Glutamatergic neuron (in vitro differentiated cells): ENCODE results near the gene PSEN1. TPM values are rescaled to one million over a fixed set of nuclear protein-coding genes. Genes with fewer than 3 reads are reported as not detected.
A peak's percentile ranks its signal among the peaks of the same experiment; 100 is the strongest.

ENCODE experiments used
- DNase-seq: peaks from one replicate; pipeline ENCODE4 v3.0.0; 2022
- H3K27ac Mint-ChIP-seq: one replicate; pipeline ENCODE4 v1.8.0; 2020; ENCODE audit warnings: mild to moderate bottlenecking, mixed read lengths, inconsistent platforms; ENCODE audit not compliant: unreplicated experiment
- H3K27me3 Mint-ChIP-seq: one replicate; pipeline ENCODE4 v1.8.0; 2020; ENCODE audit warnings: mild to moderate bottlenecking, moderate library complexity, mixed read lengths, inconsistent platforms; ENCODE audit not compliant: unreplicated experiment
- H3K36me3 Mint-ChIP-seq: one replicate; pipeline ENCODE4 v1.8.0; 2020; ENCODE audit warnings: mild to moderate bottlenecking, mixed read lengths, inconsistent platforms; ENCODE audit not compliant: unreplicated experiment
- H3K4me1 Mint-ChIP-seq: one replicate; pipeline ENCODE4 v1.8.0; 2020; ENCODE audit warnings: mild to moderate bottlenecking, low read depth, mixed read lengths, inconsistent platforms; ENCODE audit not compliant: unreplicated experiment
- H3K4me3 Mint-ChIP-seq: one replicate; pipeline ENCODE4 v1.8.0; 2020; ENCODE audit warnings: mild to moderate bottlenecking, mixed read lengths, inconsistent platforms; ENCODE audit not compliant: unreplicated experiment
- H3K9me3 Mint-ChIP-seq: one replicate; pipeline ENCODE4 v1.8.0; 2020; ENCODE audit warnings: mild to moderate bottlenecking, moderate library complexity, mixed read lengths, inconsistent platforms; ENCODE audit not compliant: unreplicated experiment
- total RNA-seq: library from RNA; stranded (reverse); fragmentation: NEBNext Ultra II Directional; extraction: Animal tissue kit (Norgen Biotek cat#: 25700); gene quantifications from one replicate; pipeline ENCODE4 v1.2.1, GENCODE V29; 2021; ENCODE audit not compliant: unreplicated experiment
- TF ChIP-seq, protein P1 (sequence below): fragments of 200-600 bp; sonication (generic); IDR thresholded peaks from one replicate; pipeline ENCODE4 v1.5.0; 2021; ENCODE audit not compliant: partially characterized antibody, unreplicated experiment

Gene PSEN1
- total RNA-seq, 1 donor from 2014 or later = 79.7 TPM

DNA sequence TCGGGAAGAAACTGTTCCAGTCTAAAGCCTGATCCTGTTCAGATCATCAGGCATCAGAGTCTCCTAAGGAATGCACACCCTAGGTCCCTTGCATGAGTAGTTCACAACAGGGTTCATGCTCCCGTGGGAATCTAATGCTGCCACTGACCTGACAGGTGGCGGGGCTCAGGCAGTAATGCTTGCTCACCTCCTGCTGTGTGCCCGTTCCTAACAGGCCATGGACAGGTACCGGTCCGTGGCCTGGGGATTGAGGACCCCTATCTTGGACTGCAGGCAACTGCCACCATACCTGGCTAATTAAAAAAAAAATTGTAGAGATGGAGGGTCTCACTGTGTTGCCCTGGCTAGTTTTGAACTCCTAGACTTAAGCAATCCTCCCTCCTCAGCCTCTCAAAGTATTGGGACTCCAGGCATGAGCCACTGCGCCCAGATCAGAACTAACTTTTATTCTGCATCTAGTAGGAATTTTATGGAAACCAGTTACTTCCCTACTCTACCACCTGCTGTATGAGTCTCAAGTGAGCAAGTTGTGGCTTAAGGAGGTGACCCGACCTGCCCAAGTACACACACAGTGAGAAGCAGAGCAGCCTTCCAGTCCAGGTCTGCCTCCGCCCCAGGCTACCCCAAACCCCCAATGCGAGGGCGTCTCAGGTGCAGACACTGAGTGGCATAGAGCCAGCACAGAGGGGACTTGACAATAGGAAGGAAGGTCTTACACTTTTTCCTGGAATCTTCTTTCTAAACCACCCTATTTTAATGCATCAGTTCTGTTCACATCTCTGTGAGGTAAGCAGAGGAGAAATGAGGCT lies 98.5 kb downstream of the PSEN1 start:
- peaks cover 24% of the 10 kb centered on the region for H3K27me3 Mint-ChIP-seq
- peaks cover 7% of the 10 kb centered on the region for H3K36me3 Mint-ChIP-seq
- TF ChIP-seq, protein P1, sequence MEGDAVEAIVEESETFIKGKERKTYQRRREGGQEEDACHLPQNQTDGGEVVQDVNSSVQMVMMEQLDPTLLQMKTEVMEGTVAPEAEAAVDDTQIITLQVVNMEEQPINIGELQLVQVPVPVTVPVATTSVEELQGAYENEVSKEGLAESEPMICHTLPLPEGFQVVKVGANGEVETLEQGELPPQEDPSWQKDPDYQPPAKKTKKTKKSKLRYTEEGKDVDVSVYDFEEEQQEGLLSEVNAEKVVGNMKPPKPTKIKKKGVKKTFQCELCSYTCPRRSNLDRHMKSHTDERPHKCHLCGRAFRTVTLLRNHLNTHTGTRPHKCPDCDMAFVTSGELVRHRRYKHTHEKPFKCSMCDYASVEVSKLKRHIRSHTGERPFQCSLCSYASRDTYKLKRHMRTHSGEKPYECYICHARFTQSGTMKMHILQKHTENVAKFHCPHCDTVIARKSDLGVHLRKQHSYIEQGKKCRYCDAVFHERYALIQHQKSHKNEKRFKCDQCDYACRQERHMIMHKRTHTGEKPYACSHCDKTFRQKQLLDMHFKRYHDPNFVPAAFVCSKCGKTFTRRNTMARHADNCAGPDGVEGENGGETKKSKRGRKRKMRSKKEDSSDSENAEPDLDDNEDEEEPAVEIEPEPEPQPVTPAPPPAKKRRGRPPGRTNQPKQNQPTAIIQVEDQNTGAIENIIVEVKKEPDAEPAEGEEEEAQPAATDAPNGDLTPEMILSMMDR = no peak
- no peak overlapping the region for H3K4me3 Mint-ChIP-seq
- H3K27ac Mint-ChIP-seq = no peak overlapping the region
- peaks cover 18% of the 10 kb centered on the region for H3K4me1 Mint-ChIP-seq
- DNase-seq = no peak
- peaks cover 2% of the 10 kb centered on the region for H3K9me3 Mint-ChIP-seq

DNA sequence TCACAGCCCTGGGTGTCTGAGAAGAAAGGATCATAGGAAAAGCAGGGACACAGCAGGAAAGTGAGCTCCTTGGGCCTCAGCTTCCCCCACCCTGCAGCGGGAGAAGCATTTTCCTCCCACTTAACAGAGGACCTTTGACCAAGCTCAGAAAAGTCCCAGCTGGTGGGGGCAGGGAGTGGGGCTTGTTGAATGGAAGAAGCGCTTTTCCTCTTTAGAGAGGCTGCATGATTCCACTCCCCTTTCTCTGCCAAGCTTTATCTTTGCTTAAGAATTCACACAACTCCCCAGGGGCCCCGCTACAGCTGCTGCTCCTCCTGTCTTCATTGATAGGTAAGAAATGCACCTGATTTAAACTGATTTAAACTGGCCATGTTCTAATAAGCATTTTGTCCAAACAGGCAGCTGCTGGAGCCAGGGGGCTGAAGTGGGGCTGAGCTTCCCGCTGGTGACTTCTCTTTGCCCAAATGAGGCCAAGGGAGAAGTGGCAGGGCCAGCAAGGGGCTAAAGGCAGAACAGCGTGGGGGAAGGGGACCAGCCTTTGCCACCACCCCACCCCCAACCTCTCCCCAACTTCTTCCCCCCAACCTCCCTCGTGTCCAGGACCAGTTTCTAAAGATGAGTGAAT lies 99.3 kb downstream of the PSEN1 start:
- peaks cover 18% of the 10 kb centered on the region for H3K4me1 Mint-ChIP-seq
- TF ChIP-seq, protein P1 = no peak
- peaks cover 7% of the 10 kb centered on the region for H3K36me3 Mint-ChIP-seq
- peak overlapping the region; percentile 35 for H3K4me3 Mint-ChIP-seq
- peaks cover 24% of the 10 kb centered on the region for H3K27me3 Mint-ChIP-seq
- peaks cover 2% of the 10 kb centered on the region for H3K9me3 Mint-ChIP-seq
- H3K27ac Mint-ChIP-seq = peak overlapping the region; percentile 65
- DNase-seq = no peak

DNA sequence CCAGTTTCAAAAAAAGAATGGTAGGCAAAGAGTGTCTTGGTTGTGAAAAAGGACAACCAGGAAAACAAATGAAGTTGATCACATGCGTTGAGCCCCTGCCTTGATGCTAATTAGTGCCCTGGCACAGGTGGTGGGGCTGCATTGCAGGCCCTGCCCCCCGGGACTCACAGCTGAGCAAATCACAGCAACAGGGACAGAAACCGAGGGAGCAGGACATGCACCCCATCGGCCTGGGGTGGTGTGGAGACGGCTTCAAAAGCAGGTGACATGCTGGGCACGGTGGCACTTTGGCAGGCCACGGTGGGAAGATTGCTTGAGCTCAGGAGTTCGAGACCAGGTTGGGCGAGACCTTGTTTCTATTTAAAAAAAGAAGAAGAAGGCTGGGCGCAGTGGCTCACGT lies 99.8 kb downstream of the PSEN1 start:
- Mint-ChIP-seq H3K36me3 (peaks cover 7% of the 10 kb centered on the region), H3K4me3 (peak overlapping the region; percentile 35), H3K27ac (peak overlapping the region; percentile 65), H3K27me3 (peaks cover 24% of the 10 kb centered on the region), H3K4me1 (peaks cover 18% of the 10 kb centered on the region), H3K9me3 (peaks cover 2% of the 10 kb centered on the region)
- DNase-seq = no peak
- TF ChIP-seq, protein P1 = no peak

DNA sequence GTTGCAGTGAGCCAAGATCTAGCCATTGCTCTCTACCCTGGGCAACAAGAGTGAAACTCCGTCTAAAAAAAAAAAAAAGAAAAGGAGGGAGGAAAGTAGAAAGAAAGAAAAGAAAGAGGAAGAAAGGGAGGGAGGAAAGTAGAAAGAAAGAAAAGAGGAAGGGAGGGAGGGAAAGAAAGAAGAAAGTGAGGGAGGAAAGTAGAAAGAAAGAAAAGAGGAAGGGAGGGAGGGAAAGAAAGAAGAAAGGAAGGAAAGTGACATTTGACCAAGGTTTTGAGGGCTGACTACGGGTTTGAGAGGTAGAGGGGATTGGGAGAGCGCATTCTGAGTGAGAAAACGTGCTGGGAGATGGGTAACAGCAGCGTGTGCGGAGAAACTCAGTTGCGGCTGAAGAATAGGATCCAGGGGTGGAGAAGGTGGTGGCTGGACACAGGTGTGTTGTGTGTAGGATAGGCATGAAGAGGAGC lies 100.5 kb downstream of the PSEN1 start:
- Mint-ChIP-seq H3K4me3 (peak overlapping the region; percentile 83), H3K4me1 (peaks cover 19% of the 10 kb centered on the region), H3K36me3 (peaks cover 7% of the 10 kb centered on the region), H3K9me3 (peaks cover 2% of the 10 kb centered on the region), H3K27ac (no peak overlapping the region), H3K27me3 (peaks cover 22% of the 10 kb centered on the region)
- DNase-seq = no peak
- TF ChIP-seq, protein P1 = no peak
